HG02885 (cell line): ENCODE data around the gene MERTK.
A peak's percentile ranks its signal among the peaks of the same experiment; 100 is the strongest.
"Not testable (repeated sequence)": the region's sequence is repeated elsewhere in the genome, so short reads cannot be mapped to it uniquely, and the experiment has no call there.

Experiments
- ATAC-seq: cut with Tn5 transposase; IDR thresholded peaks from one replicate; pipeline ENCODE4 v1.9.1; 2021; ENCODE audit warnings: mild to moderate bottlenecking; ENCODE audit not compliant: unreplicated experiment, poor library complexity

Gene MERTK

DNA sequence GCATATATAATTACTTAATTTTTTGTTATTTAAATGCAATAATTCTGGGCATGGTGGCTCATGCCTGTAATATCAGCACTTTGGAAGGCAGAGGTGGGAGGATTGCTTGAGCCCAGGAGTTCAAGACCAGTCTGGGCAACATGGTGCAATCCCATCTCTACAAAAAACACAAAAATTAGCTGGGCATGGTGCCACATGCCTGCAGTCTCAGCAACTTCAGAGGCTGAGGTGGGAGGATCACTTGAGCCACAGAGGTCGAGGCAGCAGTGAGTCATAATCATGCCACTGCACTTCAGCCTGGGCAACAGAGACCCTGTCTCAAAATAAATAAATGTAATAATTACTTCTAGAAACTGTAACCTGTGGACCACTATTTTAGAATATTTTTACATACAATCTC, 135.2 kb downstream of the MERTK start:
- no peak for ATAC-seq

DNA sequence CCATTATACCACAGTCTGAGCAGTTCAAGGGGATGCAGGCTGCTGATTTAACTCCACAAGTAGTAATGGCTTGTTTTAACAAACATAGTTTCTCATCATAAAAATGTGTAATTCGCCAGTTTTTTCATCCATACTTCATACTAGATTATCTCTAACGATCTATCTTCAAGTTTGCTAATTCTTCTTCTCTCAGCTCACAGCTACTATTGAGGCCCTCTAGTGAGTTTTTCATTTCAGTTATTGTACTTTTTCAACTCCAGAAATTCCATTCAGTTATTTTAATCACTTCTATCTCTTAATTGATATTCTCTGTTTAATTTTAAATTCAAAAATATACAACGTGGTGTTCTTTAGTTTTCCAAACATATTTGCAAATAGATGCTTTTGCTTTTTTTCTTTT, 136.5 kb downstream of the MERTK start:
- no peak for ATAC-seq

DNA sequence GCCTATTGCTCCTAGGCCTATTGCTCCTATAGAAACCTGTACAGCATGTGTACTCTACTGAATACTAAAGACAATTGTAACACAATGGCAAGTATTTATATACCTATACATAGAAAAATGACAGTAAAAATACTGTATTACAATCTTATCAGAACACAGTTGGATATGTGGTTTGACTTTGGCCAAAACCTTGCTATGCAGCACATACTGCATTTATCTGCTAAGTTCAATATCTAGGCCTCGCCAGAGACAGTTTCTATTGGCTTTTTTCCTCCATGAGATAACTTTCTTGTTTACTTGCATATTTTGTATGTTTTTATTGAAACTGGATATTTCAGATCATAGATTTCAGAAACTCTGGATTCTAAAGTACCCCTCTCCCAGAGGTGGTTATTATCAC, 137.4 kb downstream of the MERTK start:
- ATAC-seq, result no peak

DNA sequence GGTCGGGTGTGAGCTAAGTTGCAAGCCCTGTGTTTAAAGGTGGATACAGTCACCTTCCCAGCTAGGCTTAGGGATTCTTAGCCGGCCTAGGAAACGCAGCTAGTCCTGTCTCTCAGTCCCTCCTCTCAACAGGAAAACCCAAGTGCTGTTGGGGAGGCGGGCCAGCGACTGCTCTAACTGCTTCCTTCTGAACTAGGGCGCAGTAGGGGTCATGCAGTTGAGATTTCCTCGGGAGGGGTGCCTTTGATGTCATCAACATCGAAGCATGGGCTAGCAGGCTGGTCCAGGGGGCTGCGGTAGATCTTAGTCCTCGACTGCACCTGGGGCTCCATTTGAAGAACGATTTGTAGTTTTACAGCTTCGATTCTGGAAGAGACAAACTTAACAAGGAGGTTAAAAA, 141.1 kb downstream of the MERTK start:
- ATAC-seq, result not testable (repeated sequence)

DNA sequence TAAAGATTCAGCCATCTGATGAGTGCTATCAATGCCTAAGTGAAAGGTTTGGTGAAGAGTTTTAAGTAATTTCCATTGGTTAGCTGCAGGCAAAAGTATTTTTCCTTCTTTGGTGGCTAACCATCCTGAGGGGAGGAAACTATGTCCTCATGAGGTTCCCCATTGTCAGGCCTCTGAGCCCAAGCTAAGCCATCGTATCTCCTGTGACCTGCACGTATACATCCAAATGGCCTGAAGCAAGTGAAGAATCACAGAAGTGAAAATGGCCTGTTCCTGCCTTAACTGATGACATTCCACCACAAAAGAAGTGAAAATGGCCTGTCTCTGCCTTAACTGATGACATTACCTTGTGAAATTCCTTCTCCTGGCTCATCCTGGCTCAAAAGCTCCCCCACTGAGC, 141.7 kb downstream of the MERTK start:
- ATAC-seq, result not testable (repeated sequence)

DNA sequence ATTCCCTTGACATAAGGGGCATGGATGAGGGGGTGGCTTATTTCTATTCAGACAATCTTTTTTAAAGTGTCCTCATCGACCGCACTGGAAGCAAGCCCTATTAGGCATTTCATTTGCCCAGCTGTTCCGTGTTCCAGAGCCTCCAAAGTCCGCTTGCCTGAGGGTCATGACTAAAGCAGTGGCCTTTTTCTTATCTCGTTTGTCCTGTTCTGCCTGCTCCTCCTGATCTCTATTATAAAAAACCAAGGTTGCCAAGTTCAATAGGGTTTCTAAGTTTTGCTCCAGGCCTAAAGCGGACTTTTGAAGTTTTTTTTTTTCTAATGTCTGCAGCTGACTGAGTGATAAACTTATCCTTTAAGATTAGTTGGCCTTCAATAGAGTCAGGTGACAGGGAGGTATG, 143.1 kb downstream of the MERTK start:
- not testable (repeated sequence) for ATAC-seq

DNA sequence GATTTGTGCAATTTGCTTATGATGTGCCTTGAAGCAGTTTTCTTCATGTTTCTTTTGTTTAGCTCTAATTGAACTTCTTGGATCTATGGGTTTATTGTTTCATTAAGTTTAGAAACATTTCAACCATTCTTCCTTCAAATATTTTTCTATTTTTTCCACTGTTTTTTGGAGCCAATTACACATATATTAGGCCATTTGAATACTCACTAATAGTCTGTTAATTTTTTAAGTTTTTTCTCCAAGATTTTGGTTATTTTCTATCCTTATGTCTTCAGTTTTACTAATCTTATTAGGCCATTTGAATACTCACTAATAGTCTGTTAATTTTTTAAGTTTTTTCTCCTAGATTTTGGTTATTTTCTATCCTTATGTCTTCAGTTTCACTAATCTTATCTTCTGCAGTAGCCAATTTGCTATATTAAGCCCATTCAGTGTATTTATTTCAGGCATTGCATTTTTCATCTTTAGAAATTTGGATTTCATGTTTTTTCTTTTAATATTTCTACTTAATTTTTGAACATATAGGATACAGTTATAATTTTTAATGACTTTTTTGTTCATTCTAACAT, 147.1 kb downstream of the MERTK start:
- ATAC-seq, result no peak

DNA sequence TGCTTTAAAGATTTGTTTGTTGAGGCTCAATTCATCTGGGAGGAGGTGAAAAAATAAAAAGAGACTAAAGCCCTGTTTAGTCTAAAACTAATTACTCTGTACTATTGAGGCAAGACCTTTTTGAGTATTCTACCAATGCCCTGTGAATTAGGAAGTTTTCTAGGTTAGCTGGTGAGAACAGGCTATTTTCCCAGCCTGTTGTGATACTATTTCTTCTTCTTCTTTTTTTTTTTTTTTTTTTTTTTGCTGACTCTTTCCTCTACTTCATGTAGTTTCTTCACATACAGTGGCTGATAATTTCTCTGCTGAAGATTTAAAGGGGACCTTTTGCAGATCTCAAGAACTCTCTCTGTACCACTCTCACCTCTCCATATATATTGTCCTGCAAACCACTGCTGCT, 147.8 kb downstream of the MERTK start:
- no peak for ATAC-seq

DNA sequence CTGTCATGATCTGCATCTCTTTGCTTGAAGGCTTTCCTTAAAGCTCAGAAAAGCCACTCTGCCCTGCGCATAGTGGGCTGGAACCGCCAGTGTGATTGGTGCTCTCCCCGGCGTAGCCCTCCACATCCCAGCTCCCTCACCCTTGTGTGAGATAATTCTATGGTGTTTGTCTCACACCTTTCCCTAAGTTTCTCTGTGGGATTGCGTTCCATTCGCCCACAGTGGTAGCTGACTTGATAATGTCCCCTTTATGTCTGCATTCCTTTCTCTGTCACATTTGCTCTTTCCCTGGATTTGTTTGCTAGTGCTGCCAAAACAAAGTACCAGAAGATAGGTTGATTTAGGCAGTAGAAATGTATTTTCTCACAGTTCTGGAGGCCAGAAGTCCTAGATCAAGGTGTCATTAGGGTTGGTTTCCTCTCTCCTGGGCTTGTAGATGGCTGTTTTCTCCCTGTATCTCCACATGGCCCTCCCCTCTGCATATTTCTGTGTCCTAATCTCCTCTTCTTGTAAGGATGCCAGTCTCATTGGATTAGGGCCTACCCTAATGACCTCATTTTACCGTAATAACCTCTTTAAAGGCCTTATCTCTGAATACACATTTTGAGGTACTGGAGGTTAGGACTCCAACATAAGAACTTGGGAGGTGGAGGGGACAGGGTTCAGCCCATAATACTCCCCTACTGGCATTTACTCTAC, 149.3 kb downstream of the MERTK start:
- no peak for ATAC-seq

DNA sequence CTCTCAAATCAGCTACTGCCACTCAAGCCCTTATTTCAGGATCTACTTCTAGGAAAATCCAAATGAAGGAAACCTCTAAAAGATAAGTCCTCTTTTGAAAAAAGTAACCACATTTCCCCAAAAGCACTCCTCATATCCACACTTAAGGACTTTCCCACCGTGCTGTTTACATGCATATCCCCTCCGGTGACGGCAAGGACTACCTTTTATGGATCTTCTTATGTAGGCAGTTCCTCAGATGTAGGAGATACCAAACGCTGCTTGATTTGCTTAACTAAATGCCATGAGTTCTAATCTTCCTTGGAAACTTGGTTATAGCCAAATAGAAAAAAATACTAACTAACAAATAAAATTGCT, 149.8 kb downstream of the MERTK start:
- ATAC-seq, result no peak

DNA sequence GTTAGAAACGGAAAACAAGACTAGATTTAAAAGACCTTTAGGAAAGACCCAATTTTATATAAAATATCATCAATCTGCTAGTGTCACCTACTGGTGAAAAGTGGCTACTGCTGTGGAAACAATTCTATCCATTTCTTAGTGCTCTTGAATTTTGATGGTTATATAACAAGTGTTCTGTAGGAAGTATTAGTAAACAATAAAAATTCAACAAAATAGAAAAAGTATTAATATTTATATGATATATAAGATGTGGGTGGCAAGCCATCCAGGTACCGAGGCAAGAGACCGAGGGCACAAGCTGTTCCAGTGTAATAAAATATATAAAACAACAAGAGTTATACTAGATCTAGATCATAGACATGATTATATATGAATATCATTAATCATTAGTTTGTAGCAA, 150.5 kb downstream of the MERTK start:
- ATAC-seq, result no peak

DNA sequence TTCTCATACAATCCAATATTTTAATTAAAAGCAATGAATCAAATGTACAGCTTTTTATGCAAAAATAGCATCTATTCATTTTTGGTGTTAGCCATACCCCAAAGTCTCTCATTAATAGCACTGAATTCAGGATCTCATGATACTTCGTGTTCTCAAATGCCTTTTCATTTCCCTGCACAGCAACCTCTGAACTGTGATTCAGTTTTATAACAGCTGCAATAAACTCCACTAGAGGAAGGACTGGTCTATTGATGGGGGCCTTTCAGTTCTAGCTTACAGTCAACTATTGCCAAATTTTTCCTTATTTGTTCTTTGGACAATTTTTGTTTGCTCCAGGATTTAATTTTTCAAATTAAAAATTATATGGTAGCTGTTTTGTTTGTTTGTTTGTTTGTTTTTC, 151.9 kb downstream of the MERTK start:
- ATAC-seq, result no peak

DNA sequence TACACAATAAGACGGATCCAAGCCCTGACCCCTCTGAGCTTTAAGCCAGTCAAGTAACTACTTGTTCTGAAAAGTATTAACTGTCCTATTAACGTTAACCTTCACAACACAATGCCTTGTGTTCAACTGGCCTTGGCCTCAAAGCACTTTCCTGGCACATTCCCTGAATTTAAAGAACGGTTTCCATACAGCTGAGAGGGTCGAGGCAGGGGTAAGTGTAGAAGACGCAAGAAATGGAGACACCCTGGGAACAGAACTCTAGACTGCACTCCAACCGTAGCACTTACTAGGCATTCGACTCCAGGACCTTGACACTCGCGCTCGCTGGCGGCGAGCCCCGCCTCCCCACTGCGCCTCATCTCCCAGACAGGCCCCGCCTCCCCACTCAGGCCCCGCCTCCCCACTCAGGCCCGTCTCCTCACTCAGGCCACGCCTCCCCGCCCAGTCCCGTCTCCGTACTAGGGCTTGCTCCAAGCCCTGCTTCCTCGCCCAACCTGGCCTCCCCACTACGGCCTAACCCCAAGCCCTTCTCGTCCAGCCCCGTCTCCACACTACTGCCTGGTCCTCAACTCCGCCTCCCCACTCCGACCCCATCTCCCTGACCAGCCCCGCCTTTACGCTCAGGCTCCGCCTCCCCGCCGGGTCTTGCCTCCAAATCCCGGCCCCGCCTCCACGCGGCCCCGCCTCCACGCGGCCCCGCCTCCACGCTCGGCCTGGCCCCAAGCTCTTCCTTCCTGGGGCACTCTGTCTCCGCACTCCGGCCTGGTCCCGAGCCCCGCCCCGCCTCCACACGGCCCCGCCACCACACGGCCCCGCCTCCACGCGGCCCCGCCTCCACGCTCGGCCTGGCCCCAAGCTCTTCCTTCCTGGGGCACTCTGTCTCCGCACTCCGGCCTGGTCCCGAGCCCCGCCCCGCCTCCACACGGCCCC, 155.8 kb downstream of the MERTK start:
- peak; percentile 66 for ATAC-seq

DNA sequence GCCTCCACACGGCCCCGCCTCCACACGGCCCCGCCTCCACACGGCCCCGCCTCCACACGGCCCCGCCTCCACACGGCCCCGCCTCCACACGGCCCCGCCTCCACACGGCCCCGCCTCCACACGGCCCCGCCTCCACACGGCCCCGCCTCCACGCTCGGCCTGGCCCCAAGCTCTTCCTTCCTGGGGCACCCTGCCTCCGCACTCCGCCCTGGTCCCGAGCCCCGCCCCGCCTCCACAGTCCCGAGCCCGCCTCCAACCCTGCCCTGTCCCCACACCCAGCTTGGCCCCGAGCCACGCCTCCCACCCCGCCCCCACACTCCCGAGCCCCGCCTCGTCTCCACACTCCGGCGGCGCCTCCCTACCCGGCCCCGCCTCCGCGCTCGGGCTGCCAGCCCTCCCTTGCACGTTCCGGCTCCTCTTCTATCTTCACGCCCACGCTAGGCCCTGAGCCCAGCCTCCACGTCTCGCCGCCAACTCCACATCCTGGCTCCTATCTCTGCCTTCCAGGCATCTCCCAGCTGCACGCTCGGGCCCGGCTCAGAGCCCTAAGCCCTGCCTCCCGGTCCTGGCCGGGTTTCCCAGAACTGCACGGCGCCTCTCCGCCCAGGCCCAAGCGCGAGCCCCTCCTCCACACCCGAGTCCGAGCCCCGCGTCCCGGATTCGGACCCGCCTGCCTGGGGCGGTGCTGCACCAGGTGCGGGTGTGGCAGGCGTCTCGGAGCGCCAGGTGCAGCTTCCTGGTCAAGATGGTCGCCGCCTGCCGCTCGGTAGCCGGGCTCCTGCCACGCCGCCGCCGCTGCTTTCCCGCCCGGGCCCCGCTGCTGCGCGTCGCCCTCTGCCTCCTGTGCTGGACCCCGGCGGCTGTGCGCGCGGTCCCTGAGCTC, 156.7 kb downstream of the MERTK start, which contains the start of gene TMEM87B:
Gene TMEM87B, plus strand, starts transcription at position 423 of the 883 bp plus-strand sequence. Its CDS starts 323 bp downstream, at position 746.
- ATAC-seq, result peak; percentile 62

DNA sequence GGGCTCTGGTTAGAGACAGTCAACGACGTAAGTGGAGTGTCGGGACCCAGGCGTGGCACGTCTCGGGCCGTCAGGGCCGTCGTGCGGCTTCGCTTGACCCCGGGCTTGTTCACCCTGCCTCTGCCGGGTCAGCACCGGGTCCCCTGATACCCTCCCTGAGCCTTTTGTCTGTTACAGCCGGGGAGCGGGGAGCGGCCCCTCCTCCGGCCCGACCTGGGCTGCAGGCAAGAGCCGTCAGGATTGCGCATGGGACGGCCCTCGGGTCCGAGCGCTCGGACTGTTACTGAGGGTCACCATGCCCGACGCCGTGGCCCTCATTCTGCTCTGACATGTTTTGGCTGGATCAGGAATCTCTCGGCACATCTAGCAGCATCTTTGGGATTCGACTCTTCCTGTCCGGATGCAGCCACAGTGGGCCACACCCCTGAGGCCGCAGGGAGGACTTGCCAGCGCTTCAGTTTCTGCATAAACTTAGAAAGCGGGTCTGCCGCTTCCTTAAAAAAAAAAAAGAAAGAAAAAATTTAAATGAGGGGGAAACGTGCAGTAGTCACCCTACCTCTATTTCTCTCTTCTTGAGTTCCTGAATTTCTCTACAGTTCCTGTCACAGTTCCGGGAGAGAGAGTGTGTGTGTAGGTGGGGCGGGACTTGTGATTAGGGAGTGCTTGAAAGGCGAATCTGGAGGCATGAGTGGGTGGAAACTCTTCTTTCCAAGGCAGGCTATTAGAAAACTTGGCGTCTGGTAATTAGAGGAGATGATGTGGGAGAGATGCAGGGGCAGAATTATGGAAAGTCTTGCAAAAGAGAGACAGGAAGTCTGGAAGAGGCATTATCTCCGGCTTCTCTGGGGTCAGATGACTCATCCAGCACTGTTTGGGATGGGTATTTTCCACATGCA, 157.6 kb downstream of the MERTK start:
- no peak for ATAC-seq

DNA sequence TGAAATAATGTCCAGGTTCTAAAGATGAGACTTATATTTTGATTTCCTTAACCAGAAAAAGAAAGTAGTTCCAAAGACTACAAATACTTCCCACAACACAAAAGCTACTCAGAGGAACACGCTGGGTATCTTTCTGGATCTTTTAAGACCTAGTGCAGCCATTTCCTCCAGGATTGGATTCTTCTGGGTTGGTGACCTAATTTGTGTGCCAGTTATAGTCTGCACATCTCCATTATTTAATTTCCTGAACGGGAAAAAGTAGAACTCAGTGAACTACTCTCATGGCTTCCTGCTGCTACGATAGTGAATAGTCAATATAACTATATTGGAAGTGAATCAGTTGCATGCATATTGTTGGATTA, 158.2 kb downstream of the MERTK start:
- ATAC-seq, result no peak

DNA sequence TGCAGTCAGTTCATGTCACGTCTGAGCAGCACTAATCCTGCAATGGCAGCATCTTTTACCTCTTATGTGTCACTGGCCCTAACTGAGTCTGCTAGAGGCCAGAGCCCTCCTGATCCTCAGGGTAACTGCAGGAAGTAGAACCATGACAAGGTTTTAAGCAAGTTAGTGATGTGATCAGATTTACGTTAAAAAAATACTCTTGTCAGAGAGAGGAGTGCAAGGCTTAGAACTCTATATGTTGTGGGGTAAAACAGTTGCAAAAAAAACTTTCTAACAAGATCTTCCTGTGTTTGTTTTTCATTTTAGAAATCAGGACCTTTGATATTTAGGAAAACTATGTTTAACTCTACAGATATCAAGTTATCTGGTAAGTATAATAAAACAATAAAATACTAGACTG, 161.3 kb downstream of the MERTK start:
- no peak for ATAC-seq

DNA sequence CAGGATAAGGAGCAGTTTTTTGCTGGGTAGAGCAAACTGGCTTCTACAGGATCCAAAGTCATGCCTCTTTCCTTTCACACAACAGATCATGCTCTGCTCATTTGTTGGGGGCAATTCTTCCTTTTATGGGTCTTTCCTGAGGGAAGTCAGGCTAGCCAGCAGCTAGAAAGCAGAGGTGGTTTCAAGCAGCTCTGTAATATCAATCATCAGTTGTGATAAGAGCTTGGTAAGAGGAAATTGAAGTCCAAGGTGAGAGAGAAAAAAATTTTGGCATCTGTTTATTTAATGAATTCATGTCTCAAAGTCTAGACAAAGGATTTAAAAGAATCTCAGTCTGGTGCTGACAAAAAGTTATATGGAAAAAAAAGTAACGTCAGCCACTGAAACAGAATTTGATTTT, 162.9 kb downstream of the MERTK start:
- ATAC-seq, result no peak

DNA sequence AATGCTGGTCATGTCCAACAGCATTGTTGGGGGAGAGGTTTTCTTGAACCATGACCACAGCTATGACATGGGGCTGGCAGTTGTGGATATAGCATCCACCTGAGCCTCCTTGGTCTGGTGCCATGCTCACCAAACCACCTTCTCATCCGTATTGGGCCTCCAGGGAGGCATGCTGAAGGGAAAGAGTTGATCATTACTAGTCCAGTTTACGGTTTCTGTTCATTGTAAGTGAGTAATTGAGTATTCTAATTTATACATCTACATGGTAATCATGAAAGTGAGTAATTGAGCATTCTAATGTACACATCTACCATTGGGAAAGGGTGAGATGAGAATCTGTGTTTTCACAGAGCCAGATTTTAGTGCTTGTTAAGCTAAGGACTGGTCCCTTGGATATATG, 163.4 kb downstream of the MERTK start:
- no peak for ATAC-seq
